HG03280 (cell line): ENCODE data around the gene TPP1.

Experiments
- ATAC-seq: cut with Tn5 transposase; IDR thresholded peaks from one replicate; pipeline ENCODE4 v1.9.1; 2021; ENCODE audit warnings: mild to moderate bottlenecking, moderate library complexity; ENCODE audit not compliant: unreplicated experiment

TPP1 gene

GRCh38 chr11:6619004-6619745 is at the start of gene TPP1:
TSS of gene TPP1 (minus strand) at chr11:6619422. CDS start at chr11:6619400, 22 bp downstream.
- ATAC-seq, result peak; percentile 99

GRCh38 chr11:6667733-6668374 is 48.6 kb upstream of the TPP1 start:
- no peak for ATAC-seq

GRCh38 chr11:6666302-6667183 is 47.3 kb upstream of the TPP1 start:
- no peak for ATAC-seq

DNA sequence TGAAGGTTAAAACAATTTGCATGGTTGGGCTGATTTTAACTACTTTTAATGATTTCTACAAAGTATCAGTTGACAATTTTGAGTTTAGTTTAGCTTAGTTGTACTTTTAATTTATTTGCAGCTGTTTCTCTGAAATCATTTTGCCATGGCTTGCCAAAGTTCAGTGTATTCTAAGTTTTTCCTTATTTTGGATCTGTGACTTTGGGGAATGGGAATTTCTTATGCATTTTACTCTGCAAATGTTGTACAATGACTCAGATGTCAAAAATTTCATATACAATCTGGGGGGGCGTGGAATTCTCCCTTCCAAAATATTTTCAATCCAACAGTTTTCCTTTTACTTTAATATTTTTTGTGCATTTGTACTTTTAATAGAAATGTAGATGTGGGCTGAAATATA is 45.3 kb upstream of the TPP1 start:
- no peak for ATAC-seq

GRCh38 chr11:6663794-6664469 is 44.7 kb upstream of the TPP1 start:
- no peak for ATAC-seq

- ATAC-seq, result no peak
These were observed 41.5 kb upstream of the TPP1 start for GRCh38 chr11:6660712-6661111.

- ATAC-seq, result no peak
These were observed 39.4 kb upstream of the TPP1 start for GRCh38 chr11:6658647-6659046.

DNA sequence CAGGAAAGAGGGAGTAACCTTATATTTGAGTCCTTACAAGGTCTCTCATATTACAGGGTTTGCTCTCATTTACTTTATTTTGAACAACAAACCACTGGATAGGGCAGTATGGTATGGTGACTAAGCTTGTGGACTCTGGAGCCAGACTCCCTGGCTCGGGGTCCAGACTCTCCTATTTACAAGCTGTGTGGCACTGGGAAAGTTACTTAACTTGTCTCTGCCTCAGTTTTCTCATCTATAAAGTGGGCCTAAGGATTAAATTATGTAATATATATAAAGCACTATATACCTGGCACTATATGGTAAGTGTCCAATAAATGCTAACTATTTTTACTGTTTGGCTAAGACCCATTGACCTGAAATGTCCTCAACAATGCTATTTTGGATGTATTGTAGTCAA is 38.1 kb upstream of the TPP1 start:
- ATAC-seq, result no peak

GRCh38 chr11:6656936-6657335 is 37.7 kb upstream of the TPP1 start:
- ATAC-seq, result no peak

DNA sequence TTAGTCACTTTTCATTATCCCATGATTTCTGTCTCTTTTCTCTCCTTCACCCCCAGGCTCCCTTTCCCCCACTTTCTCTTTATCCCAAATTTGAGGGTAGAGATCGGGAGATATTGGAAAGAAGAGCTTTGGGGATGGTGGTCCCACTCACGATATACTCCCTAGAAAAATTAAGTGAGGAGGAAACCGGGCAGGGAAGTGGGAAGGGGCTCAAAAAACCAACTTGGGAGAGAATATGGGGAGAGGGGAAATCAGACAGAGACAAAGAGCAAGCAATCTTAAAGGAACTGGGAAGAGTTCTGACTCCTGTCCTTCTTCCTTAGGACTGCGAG is 37.3 kb upstream of the TPP1 start:
- no peak for ATAC-seq

DNA sequence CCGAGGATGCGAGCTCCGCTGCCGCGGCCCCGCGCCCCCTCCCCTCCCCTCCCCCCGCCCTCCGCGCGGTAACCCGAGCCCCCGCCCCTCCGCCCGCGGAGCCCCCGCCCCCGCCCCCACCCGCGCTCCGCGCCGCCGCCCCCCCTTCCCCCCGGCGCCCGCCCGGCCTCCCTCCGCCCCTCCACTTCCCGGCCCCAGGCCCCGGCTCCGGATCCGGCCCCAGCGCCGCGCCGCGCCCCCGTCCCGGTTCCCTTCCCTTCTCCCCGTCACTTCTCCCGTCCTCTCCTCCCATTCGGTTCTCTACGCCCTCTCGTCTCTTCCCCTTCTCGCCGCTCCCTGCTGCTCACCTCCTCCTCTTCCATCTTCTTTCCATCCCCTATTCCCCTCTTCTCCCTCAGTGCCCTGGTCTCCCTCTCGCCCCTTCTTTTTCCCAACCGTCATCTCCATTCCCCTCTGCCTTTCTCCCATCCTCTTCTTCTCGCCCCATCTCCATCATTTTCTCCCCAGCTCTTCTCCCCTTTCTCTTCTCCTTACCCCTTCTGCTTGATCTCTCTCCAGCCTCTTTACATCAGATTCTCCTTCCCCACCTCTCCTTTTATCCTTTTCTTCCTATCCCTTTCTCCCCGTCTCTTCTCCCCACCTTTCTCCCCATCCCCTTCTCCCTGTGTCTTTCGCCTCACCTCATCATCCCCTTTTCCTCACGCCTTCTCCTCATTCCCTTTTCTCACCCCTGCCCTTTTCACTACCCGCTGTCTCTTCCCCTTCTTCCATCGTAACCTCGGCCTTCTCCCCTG is 36.8 kb upstream of the TPP1 start, which contains the start of gene DCHS1:
Gene DCHS1, minus strand, starts transcription at position 20 of the 794 bp plus-strand sequence. CDS start 14,196 bp downstream, outside the sequence.
- ATAC-seq, result no peak

- ATAC-seq, result no peak
These were observed 36.0 kb upstream of the TPP1 start for GRCh38 chr11:6655020-6655789.

GRCh38 chr11:6654281-6655019 is 35.2 kb upstream of the TPP1 start:
- no peak for ATAC-seq

- ATAC-seq, result no peak
These were observed 34.4 kb upstream of the TPP1 start for GRCh38 chr11:6653656-6654055.

DNA sequence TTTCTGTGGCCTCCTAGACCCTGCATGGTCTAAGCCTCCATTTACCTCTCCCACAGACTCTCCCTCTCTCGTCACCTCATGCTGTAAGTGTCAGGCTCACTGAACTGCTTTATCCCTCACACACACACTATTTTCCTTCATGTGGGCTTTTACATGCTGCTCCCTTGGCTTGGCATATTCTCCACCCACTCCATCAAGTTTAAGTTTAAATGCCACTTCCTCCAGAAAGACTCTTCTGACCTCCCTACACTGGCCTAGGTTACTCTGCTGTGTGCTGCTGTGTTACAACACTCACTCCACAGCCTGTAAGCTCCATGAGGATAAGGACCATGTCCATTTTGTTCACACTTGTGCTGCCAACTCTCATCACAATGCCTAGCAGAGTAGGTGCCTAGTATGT is 33.9 kb upstream of the TPP1 start:
- ATAC-seq, result no peak

GRCh38 chr11:6652182-6652581 is 33.0 kb upstream of the TPP1 start:
- ATAC-seq, result no peak

DNA sequence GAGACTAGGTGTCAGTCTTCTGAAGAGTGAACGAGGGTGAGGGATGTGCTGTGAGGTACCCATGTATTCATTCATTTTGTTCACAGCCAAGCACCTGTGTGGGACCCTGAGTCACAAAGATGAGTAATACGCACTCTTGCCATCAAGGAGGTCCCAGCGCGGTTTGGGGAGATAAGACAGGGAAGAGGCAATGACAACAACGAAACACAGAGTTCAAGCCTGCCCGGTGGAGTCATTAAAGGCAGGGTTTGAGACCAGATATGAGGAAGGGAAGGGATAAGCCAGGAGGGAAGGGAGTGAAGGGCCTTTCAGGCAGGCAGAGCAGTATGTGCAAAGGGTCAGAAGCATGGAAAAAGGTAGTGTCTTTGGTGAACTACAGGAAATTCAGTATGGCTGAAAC is 31.8 kb upstream of the TPP1 start:
- ATAC-seq, result no peak

DNA sequence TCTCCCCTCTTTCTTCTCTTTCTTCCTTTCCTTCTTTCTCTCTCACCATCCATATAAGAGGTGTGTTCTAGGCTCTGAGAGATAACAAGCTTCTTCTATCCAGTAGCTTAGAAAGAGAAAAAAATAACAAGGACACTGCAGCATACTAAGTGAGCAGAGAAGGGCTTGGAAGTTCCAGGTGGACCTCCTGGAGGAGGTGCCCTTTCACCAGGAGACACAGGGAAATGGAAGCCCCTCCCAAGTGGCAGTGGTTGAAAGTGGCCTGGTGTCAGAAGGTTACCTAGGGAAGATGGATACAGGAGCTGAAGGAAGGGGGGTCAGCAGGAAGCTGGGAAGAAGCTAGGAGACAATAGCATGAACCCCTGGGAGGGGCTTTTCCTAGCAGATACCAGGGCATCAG is 30.9 kb upstream of the TPP1 start:
- ATAC-seq, result no peak

GRCh38 chr11:6648501-6648900 is 29.3 kb upstream of the TPP1 start:
- no peak for ATAC-seq
